HG02852 (cell line): ENCODE data around the gene RNF130.
"Not testable (repeated sequence)": the region's sequence is repeated elsewhere in the genome, so short reads cannot be mapped to it uniquely, and the experiment has no call there.

ENCODE experiments used
- ATAC-seq: cut with Tn5 transposase; IDR thresholded peaks from one replicate; pipeline ENCODE4 v1.9.1; 2021; ENCODE audit warnings: mild to moderate bottlenecking, moderate library complexity; ENCODE audit not compliant: unreplicated experiment

RNF130 gene

GRCh38 chr5:180026320-180026719 lies 45.2 kb downstream of the RNF130 start:
- ATAC-seq, result no peak

GRCh38 chr5:180021900-180022299 lies 49.7 kb downstream of the RNF130 start:
- ATAC-seq, result no peak

GRCh38 chr5:180020176-180020575 lies 51.4 kb downstream of the RNF130 start:
- no peak for ATAC-seq

GRCh38 chr5:180018347-180019060 lies 53.1 kb downstream of the RNF130 start:
- no peak for ATAC-seq

GRCh38 chr5:180015523-180015922 lies 56.0 kb downstream of the RNF130 start:
- ATAC-seq, result not testable (repeated sequence)

GRCh38 chr5:180013678-180014077 lies 57.9 kb downstream of the RNF130 start:
- no peak for ATAC-seq

GRCh38 chr5:180012316-180012715 lies 59.2 kb downstream of the RNF130 start:
- ATAC-seq, result no peak

GRCh38 chr5:180010636-180011035 lies 60.9 kb downstream of the RNF130 start:
- ATAC-seq, result no peak

GRCh38 chr5:180009581-180009980 lies 62.0 kb downstream of the RNF130 start:
- no peak for ATAC-seq

- ATAC-seq, result no peak
These were observed 63.1 kb downstream of the RNF130 start for GRCh38 chr5:180008433-180008832.

- no peak for ATAC-seq
These were observed 64.0 kb downstream of the RNF130 start for GRCh38 chr5:180007582-180007981.

- no peak for ATAC-seq
These were observed 65.4 kb downstream of the RNF130 start for GRCh38 chr5:180006141-180006540.

GRCh38 chr5:180003127-180003526 lies 68.4 kb downstream of the RNF130 start:
- no peak for ATAC-seq

- ATAC-seq, result no peak
These were observed 69.8 kb downstream of the RNF130 start for GRCh38 chr5:180001742-180002141.

GRCh38 chr5:180001136-180001535 lies 70.4 kb downstream of the RNF130 start:
- ATAC-seq, result no peak

GRCh38 chr5:179998485-179998884 lies 73.1 kb downstream of the RNF130 start:
- no peak for ATAC-seq

GRCh38 chr5:179994583-179995323 lies 76.8 kb downstream of the RNF130 start:
- ATAC-seq, result no peak

- not testable (repeated sequence) for ATAC-seq
These were observed 78.7 kb downstream of the RNF130 start for GRCh38 chr5:179992855-179993254.

- no peak for ATAC-seq
These were observed 80.5 kb downstream of the RNF130 start for GRCh38 chr5:179991106-179991505.

- not testable (repeated sequence) for ATAC-seq
These were observed 81.0 kb downstream of the RNF130 start for GRCh38 chr5:179990525-179990924.

GRCh38 chr5:179986328-179986727 lies 85.2 kb downstream of the RNF130 start:
- ATAC-seq, result no peak

GRCh38 chr5:179981636-179982035 lies 89.9 kb downstream of the RNF130 start:
- no peak for ATAC-seq
